Prostate gland (tissue), 2 donors: ENCODE data around the gene PTPRA. TPM values are rescaled to one million over a fixed set of nuclear protein-coding genes. Genes with fewer than 3 reads are reported as not detected.

Experiments
- DNase-seq: peaks from one replicate; pipeline ENCODE4 v3.0.0-alpha.2; 2019; ENCODE audit warnings: low spot score
- H3K27ac ChIP-seq, 2 donors: fragments of 200-600 bp; sonication (generic); 2 replicates each; pipeline ENCODE4 v1.5.1; 2017 to 2019
- H3K27me3 ChIP-seq: fragments of 200-600 bp; sonication (generic); replicated peaks from 2 replicates; pipeline ENCODE4 v1.5.1; 2019; ENCODE audit not compliant: insufficient read depth
- H3K36me3 ChIP-seq, 2 donors: fragments of 200-600 bp; sonication (generic); 1 replicate in 1 of 2; 2 replicates in 1 of 2; pipeline versions ENCODE4 v1.5.1 to v1.8.1; 2017 to 2019
- H3K4me1 ChIP-seq: fragments of 200-600 bp; sonication (generic); replicated peaks from 2 replicates; pipeline ENCODE4 v1.5.1; 2019
- H3K4me3 ChIP-seq, 2 donors: fragments of 200-600 bp; sonication (generic); 2 replicates each; pipeline ENCODE4 v1.5.1; 2017 to 2019
- H3K9me3 ChIP-seq: fragments of 200-600 bp; sonication (generic); 2 replicates; pipeline ENCODE4 v1.5.1; 2017
- CTCF ChIP-seq, 4 experiments: fragments of 200-600 bp in 2 of 4; fragments of 450-650 bp in 2 of 4; sonication (generic) in 2 of 4; IDR thresholded peaks; 1 replicate in 3 of 4; 2 replicates in 1 of 4; pipeline ENCODE4 v1.5.1; 2016 to 2019; ENCODE audit warnings: antibody characterized with exemption in 4 of 4, mild to moderate bottlenecking in 2 of 4, moderate library complexity in 2 of 4
- POLR2A ChIP-seq: fragments of 450-650 bp; IDR thresholded peaks from one replicate; pipeline ENCODE4 v1.6.1; 2016; ENCODE audit warnings: antibody characterized with exemption, mild to moderate bottlenecking
- POLR2AphosphoS5 ChIP-seq: sonication (generic); formaldehyde crosslinking; IDR thresholded peaks from one replicate; pipeline ENCODE4 v1.6.1; 2017; ENCODE audit warnings: antibody characterized with exemption
- WGBS: methylation state at CpG from one replicate; pipeline ENCODE4 v1.1.5; 2018; 5-methylcytosine and 5-hydroxymethylcytosine counted together
- intact Hi-C: fragments of 100-400 bp; cut with DNase I; formaldehyde crosslinking; loops from one replicate; pipeline ENCODE4 v1.14.2; 2022
- total RNA-seq, 2 donors: library from RNA; depleted of rRNA; stranded (reverse); fragments of >200 nt; gene quantifications; one replicate each; pipeline ENCODE4 v1.1.0, GENCODE V29; 2016

The PTPRA gene
- total RNA-seq, 2 donors from 2014 or later, result 57.7 to 83.6 TPM

GRCh38 chr20:2973574-2973973 lies 100.3 kb downstream of the PTPRA start:
- no peaks in the 10 kb centered on the region for H3K4me1 ChIP-seq
- H3K4me3 ChIP-seq, result no peak overlapping the region
- H3K36me3 ChIP-seq, result no peaks in the 10 kb centered on the region
- WGBS, result 96% methylated on average over 3 of the region's 3 CpGs
- no peaks in the 10 kb centered on the region for H3K27me3 ChIP-seq
- intact Hi-C loops, result no loop called here
- H3K27ac ChIP-seq, result no peak overlapping the region
- H3K9me3 ChIP-seq, result no peaks in the 10 kb centered on the region
- no peak for DNase-seq
- TF ChIP-seq POLR2A (no peak), POLR2AphosphoS5 (no peak), CTCF (IDR thresholded peaks at IDR 0.05) (no peak)

- no peaks in the 10 kb centered on the region for H3K9me3 ChIP-seq
- WGBS, result 81% methylated on average over 4 of the region's 4 CpGs
- intact Hi-C loops, result no loop called here
- no peak overlapping the region for H3K27ac ChIP-seq
- TF ChIP-seq POLR2AphosphoS5 (no peak), CTCF (IDR thresholded peaks at IDR 0.05) (no peak), POLR2A (no peak)
- no peaks in the 10 kb centered on the region for H3K27me3 ChIP-seq
- no peaks in the 10 kb centered on the region for H3K36me3 ChIP-seq
- no peak overlapping the region for H3K4me3 ChIP-seq
- DNase-seq, result no peak
- H3K4me1 ChIP-seq, result no peaks in the 10 kb centered on the region
Observed at GRCh38 chr20:2978519-2978918, 105.2 kb downstream of the PTPRA start.

GRCh38 chr20:2981646-2982045 lies 108.4 kb downstream of the PTPRA start:
- H3K27ac ChIP-seq, result no peak overlapping the region
- 47% methylated on average over 3 of the region's 3 CpGs for WGBS
- intact Hi-C loops, result no loop called here
- no peak overlapping the region for H3K4me3 ChIP-seq
- no peak for TF ChIP-seq POLR2AphosphoS5
- TF ChIP-seq POLR2A, result no peak
- TF ChIP-seq CTCF (IDR thresholded peaks at IDR 0.05), result no peak
- no peaks in the 10 kb centered on the region for H3K4me1 ChIP-seq
- H3K36me3 ChIP-seq, result no peaks in the 10 kb centered on the region
- no peak for DNase-seq
- no peaks in the 10 kb centered on the region for H3K9me3 ChIP-seq
- no peaks in the 10 kb centered on the region for H3K27me3 ChIP-seq

- Histone ChIP-seq H3K27ac (no peak overlapping the region), H3K36me3 (no peaks in the 10 kb centered on the region), H3K4me1 (no peaks in the 10 kb centered on the region), H3K9me3 (no peaks in the 10 kb centered on the region), H3K4me3 (no peak overlapping the region), H3K27me3 (no peaks in the 10 kb centered on the region)
- TF ChIP-seq CTCF (IDR thresholded peaks at IDR 0.05) (no peak), POLR2A (no peak), POLR2AphosphoS5 (no peak)
- intact Hi-C loops, result no loop called here
- DNase-seq, result no peak
Observed at GRCh38 chr20:2983508-2983907, 110.2 kb downstream of the PTPRA start.

- TF ChIP-seq POLR2AphosphoS5 (no peak), CTCF (IDR thresholded peaks at IDR 0.05) (no peak), POLR2A (no peak)
- H3K27ac ChIP-seq, result no peak overlapping the region
- intact Hi-C loops, result no loop called here
- no peaks in the 10 kb centered on the region for H3K27me3 ChIP-seq
- no peaks in the 10 kb centered on the region for H3K36me3 ChIP-seq
- no peaks in the 10 kb centered on the region for H3K9me3 ChIP-seq
- no peaks in the 10 kb centered on the region for H3K4me1 ChIP-seq
- DNase-seq, result no peak
- 79% methylated on average over 4 of the region's 4 CpGs for WGBS
- no peak overlapping the region for H3K4me3 ChIP-seq
Observed at GRCh38 chr20:2984028-2984501, 110.8 kb downstream of the PTPRA start.
